Inflammatory macrophage treated with lipopolysaccharide for 1 hour (primary cell): Measurements from ENCODE around the gene ETV3.
A peak's percentile ranks its signal among the peaks of the same experiment; 100 is the strongest.

Source experiments
- DNase-seq, 2 donors: peaks; one replicate each; pipeline ENCODE4 v3.0.0-alpha.2; 2020 to 2022

The ETV3 gene

DNA sequence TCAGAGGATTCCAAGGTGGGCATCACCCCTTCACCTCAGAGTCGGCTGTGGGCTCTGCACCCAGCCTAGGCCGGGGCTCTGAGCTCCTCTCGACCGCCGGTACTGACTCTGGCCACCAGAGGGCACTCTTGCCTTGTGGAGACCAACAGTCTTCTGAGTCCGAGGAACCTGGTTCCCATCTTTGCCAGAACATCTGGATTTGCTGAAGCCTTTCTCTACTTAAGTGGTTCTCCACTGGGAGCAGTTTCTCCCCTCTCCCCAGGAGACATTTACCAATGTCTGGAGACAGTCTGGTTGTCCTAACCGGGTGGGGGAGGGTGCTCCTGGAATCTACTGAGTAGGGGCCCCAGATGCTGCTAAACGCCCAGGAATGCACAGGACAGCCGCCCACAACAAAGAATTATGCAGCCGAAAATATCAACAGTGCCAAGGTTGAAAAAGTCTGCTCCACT is 48.0 kb downstream of the ETV3 start:
- DNase-seq: peak; percentile 63 to 98

DNA sequence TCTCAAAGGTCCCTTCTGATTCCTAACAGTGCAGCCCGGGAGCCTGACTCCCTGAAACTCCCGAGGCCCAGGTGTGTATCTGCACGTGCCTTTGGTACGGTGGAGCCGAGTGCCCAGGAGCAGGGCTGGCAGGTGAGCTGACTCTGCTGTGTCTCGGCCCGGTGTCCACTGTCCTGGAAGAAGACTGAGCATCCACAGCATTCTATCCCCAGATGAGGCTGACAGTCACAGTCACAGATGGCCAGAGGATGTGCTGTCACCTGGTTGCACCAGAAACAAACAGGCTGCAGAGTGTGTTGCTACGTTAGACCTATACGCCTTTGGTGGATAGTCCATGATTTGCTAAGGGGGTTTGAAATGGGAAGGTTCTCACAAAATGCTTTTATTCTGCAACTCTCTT is 48.4 kb downstream of the ETV3 start:
- no peak for DNase-seq

DNA sequence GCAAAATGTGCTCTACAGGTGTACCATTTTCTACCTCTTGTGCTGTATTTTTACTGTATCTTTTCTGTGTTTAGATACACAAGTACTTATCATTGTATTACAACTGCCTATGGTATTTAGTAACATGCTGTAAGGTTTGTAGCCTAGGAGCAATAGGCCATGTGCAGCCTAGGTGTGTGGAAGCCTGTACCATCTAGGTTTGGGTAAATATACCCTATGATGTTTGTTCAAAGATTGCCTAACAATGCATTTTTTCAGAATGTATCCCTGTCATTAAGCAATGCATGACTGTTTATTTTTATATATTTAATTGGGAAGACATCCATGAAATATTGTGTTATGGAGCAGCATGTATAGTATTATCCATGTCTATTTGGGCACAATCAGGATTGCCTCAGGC is 49.6 kb downstream of the ETV3 start:
- DNase-seq: no peak

DNA sequence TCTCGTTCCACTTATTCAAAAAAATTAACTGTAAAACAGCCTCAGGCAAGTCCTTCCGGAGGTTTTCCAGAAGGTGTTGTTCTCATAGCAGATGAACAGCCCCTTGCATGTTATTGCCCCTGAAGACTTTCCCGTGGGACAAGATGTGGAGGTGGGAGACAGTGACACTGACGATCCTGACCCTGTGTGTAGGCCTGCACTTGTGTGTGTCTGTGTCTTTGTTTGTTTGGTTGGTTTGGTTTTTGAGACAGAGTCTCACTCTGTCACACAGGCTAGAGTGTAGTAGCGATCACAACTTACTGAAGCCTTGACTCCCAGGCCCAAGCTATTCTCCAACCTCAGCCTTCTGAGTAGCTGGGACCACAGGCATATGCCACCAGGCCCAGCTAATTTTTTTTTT is 51.2 kb downstream of the ETV3 start:
- no peak for DNase-seq

DNA sequence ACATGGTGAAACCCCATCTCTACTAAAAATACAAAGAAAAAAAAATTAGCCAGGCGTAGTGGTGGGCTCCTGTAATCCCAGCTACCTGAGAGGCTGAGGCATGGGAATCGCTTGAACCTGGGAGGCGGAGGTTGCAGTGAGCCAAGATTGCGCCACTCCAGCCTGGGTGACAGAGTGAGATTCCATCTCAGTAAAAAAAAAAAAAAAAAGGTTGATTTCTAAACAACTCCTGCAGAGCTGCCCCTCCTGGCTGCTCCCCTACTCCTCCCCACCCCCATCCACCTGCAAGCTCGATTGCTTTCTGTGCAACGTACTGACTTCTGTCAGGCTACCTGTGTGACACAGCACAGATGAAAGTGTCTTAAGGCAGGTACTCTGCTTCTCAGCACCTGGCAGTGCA is 51.9 kb downstream of the ETV3 start:
- no peak for DNase-seq

DNA sequence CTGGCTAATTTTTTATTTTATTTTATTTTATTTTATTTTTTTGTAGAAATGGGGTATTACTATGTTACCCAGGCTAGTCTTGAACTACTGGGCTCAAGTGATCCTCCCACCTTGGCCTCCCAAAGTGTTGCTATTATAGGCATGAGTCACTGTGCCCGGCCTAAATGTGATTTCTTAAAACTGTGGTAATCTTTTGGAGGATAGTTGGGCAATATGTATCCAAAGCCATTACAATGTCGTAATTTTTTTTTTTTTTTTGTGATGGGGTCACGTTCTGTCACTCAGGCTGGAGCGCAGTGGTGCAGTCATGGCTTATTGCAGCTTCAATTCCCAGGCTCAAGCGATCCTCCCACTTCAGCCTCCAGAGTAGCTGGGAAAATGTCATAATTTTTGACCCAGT is 52.8 kb downstream of the ETV3 start:
- DNase-seq: peak; percentile 76 to 79

DNA sequence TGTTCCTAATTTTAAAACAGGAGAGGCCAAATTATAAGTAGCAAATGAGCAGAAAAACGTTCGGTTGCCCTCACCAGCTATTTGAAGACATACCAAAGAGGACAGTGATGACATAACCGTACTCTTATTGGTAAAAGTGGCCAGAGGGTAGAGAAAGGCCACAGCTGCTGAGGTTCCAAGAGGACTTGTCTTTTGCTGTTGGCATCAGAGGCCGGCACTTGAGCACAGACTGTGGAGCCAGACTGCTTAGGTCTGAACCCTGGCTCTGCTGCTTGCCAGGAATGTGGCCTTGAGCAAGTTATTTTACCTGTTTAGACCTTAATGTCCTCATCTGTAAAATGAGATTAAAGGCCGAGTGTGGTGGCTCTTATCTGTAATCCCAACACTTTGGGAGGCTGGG is 53.5 kb downstream of the ETV3 start:
- DNase-seq: no peak

DNA sequence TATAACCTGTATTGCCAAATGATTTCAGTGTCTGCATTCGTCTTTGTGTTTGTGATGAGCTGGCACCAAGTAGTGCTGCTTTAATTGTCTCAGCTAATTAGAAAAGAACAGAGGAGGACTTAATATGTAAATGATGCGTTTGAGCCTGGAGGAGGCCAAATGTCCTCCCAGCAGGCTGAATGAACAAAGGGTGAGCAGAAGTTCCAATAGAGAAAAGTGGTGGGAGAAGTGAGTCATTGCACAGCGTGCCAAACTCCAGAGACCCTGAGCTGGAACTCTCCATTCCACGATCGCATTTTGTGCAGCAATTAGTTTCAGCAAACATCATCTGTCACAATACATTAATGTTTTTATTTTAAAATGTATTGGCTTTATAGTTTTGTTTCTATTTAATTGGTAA is 56.5 kb downstream of the ETV3 start:
- DNase-seq: no peak

DNA sequence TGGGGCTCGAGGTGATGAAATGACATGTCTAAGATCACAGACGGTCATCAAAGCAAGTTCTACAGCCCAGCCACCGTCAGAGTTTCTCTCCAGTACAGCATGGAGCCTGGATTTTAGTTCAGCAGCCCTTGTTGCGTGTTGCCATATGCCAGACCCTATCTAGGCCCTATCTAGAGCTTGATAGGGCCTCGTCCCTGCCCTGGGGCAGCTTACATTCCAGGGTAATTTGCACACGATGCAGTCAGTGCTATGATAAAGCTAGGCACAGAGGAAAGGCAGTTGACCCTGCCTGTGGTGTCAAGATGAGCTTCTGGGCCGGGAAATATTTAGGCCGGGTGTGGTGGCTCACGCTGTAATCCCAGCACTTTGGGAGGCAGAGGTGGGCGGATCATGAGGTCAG is 57.5 kb downstream of the ETV3 start:
- no peak for DNase-seq

DNA sequence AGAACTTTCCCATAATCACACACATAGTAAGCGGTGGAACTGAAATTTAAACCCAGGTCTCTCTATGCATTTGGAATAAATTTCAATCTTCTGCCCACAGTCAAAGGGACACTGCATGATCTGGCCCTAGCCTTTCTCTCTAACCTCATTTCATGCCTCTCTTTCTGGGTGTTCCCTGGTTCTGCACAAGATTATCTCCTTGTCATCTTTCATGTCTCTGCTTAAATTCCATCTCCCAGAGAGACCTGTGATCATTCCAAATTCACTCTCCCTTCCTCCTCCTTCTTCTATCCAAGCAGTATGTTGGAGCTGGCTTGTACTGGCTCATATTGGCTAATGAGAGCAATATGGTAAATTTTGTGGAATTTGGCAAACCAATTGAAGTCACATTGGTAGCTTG is 60.8 kb downstream of the ETV3 start:
- DNase-seq: no peak

DNA sequence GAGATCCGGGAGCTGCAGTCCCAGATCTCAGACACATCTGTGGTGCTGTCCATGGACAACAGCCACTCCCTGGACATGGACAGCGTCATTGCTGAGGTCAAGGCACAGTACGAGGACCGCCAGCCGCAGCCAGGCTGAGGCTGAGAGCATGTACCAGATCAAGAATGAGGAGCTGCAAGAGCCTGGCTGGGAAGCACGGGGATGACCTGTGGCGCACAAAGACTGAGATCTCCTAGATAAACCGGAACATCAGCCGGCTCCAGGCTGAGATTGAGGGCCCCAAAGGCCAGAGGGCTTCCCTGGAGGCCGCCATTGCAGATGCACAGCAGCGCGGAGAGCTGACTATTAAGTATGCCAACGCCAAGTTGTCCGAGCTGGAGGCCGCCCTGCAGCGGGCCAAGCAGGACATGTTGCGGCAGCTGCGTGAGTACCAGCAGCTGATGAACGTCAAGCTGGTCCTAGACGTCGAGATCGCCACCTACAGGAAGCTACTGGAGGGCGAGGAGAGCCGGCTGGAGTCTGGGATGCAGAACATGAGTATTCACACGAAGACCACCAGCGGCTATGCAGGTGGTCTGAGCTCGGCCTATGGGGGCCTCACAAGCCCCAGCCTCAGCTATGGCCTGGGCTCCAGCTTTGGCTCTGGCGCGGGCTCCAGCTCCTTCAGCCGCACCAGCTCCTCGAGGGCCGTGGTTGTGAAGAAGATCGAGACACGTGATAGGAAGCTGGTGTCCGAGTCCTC is 64.1 kb downstream of the ETV3 start:
- DNase-seq: peak; percentile 58 to 73
